Measurements from ENCODE around the gene FAM219A. TPM values are rescaled to one million over a fixed set of nuclear protein-coding genes. Genes with fewer than 3 reads are reported as not detected.

The FAM219A gene
- total RNA-seq, 1 experiment from 2014 or later, result 14.7 TPM

DNA sequence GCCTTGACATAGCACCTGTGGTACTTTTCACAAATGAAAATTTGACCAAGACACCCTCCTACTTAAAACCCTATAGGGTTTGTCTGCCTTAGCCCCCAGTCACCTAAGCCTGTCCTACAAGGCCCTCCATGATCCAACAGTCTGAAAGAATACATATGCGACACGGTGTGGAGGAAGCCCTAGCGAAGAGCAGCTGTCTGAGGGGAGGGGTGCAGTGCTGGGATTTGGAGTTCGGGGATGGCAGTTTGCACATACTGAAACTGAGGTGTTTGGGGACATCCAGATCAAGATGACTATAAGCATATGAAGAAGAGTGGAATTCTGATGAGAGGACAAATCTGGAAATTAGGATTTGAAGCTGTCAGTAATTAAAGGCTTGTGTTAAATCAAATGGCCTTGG, 74.5 kb downstream of the FAM219A start:
- intact Hi-C loops (cut with micrococcal nuclease; ENCODE audit: unreplicated experiment), result no loop called here
- ChIA-PET CTCF (no interaction called here), POLR2A (no interaction called here)
- Mint-ChIP-seq H3K4me1 (ENCODE audit: low read depth, unreplicated experiment) (peaks cover 22% of the 10 kb centered on the region), H3K27me3 (ENCODE audit: insufficient read depth, unreplicated experiment) (peaks cover under 1% of the 10 kb centered on the region), H3K9me3 (ENCODE audit: unreplicated experiment) (no peaks in the 10 kb centered on the region), H3K4me3 (ENCODE audit: unreplicated experiment) (no peak overlapping the region), H3K36me3 (ENCODE audit: insufficient read depth, unreplicated experiment) (no peaks in the 10 kb centered on the region), H3K27ac (ENCODE audit: unreplicated experiment) (peak overlapping the region; percentile 17)
- Histone ChIP-seq H3K27me3 (replicated peaks; ENCODE audit: control insufficient read depth, insufficient read depth, low read length) (no peaks in the 10 kb centered on the region), H3K36me3 (ENCODE audit: control insufficient read depth, insufficient read depth, low read length) (no peaks in the 10 kb centered on the region), H3K9me3 (no peaks in the 10 kb centered on the region), H3K4me1 (peaks cover 11% of the 10 kb centered on the region), H3K4me3 (ENCODE audit: low read depth, low read length) (no peak overlapping the region)
- BruUV-seq (replicated peaks), result no TSS peak
- peak in 1 of 2 experiments; percentile 14 for DNase-seq
- TF ChIP-seq, protein P1, sequence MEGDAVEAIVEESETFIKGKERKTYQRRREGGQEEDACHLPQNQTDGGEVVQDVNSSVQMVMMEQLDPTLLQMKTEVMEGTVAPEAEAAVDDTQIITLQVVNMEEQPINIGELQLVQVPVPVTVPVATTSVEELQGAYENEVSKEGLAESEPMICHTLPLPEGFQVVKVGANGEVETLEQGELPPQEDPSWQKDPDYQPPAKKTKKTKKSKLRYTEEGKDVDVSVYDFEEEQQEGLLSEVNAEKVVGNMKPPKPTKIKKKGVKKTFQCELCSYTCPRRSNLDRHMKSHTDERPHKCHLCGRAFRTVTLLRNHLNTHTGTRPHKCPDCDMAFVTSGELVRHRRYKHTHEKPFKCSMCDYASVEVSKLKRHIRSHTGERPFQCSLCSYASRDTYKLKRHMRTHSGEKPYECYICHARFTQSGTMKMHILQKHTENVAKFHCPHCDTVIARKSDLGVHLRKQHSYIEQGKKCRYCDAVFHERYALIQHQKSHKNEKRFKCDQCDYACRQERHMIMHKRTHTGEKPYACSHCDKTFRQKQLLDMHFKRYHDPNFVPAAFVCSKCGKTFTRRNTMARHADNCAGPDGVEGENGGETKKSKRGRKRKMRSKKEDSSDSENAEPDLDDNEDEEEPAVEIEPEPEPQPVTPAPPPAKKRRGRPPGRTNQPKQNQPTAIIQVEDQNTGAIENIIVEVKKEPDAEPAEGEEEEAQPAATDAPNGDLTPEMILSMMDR (IDR thresholded peaks at IDR 0.05; ENCODE audit: insufficient read depth in 1 of 2, low read depth in 1 of 2, low read length in 1 of 2, severe bottlenecking in 1 of 2, unreplicated experiment in 1 of 2), result no peak

DNA sequence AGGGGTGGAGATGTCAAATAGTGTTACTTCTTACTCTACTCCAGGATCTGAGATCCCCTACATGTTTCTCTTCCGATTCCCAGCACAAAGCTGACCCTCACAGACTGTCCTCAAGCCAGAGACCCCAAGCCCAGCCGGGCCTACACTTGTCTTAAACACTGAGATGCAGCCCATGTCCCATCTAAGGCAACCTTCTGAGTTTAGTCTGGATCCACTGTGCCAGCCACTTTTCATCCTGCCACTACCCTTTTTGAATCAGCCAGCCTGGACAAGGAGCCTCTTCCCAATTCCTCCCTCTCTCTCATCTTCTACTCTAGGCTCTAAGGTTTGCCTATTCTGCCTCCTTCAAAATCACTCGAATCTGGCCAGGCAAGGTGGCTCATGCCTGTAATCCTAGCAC, 75.5 kb downstream of the FAM219A start:
- H3K36me3 ChIP-seq (ENCODE audit: control insufficient read depth, insufficient read depth, low read length), result no peaks in the 10 kb centered on the region
- no peaks in the 10 kb centered on the region for H3K27me3 Mint-ChIP-seq (ENCODE audit: insufficient read depth, unreplicated experiment)
- no peak overlapping the region for H3K27ac Mint-ChIP-seq (ENCODE audit: unreplicated experiment)
- intact Hi-C loops (cut with micrococcal nuclease; ENCODE audit: unreplicated experiment), result no loop called here
- no peak overlapping the region for H3K4me3 ChIP-seq (ENCODE audit: low read depth, low read length)
- DNase-seq, result no peak
- TF ChIP-seq, protein P1 (IDR thresholded peaks at IDR 0.05; ENCODE audit: insufficient read depth in 1 of 2, low read depth in 1 of 2, low read length in 1 of 2, severe bottlenecking in 1 of 2, unreplicated experiment in 1 of 2), result no peak
- peaks cover 22% of the 10 kb centered on the region for H3K4me1 Mint-ChIP-seq (ENCODE audit: low read depth, unreplicated experiment)
- no peaks in the 10 kb centered on the region for H3K9me3 ChIP-seq
- no TSS peak for BruUV-seq (replicated peaks)
- H3K4me3 Mint-ChIP-seq (ENCODE audit: unreplicated experiment), result no peak overlapping the region
- CTCF ChIA-PET, result no interaction called here
- H3K9me3 Mint-ChIP-seq (ENCODE audit: unreplicated experiment), result no peaks in the 10 kb centered on the region
- H3K27me3 ChIP-seq (replicated peaks; ENCODE audit: control insufficient read depth, insufficient read depth, low read length), result no peaks in the 10 kb centered on the region
- peaks cover 11% of the 10 kb centered on the region for H3K4me1 ChIP-seq
- H3K36me3 Mint-ChIP-seq (ENCODE audit: insufficient read depth, unreplicated experiment), result no peaks in the 10 kb centered on the region
- POLR2A ChIA-PET, result no interaction called here

DNA sequence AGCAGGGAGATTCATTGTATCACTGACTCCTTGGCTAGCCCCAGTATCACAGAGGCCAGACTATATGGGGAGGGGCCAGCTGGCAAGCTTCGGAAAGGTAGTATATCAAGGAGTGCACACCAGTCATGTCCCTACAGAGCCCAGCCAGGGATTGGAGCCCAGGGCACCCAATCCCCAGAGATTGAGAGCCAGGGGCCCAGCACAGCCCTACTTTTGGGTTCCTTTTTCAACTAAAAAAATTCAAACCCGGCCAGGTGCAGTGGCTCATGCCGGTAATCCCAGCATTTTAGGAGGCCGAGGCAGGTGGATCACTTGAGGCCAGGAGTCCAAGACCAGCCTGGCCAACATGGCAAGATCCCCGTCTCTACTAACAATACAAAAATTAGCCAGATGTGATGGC, 76.3 kb downstream of the FAM219A start:
- H3K4me1 Mint-ChIP-seq (ENCODE audit: low read depth, unreplicated experiment), result peaks cover 22% of the 10 kb centered on the region
- H3K27me3 Mint-ChIP-seq (ENCODE audit: insufficient read depth, unreplicated experiment), result no peaks in the 10 kb centered on the region
- BruUV-seq (replicated peaks), result no TSS peak
- peak in 1 of 2 experiments; percentile 22 for DNase-seq
- H3K4me3 Mint-ChIP-seq (ENCODE audit: unreplicated experiment), result no peak overlapping the region
- no peaks in the 10 kb centered on the region for H3K9me3 ChIP-seq
- H3K27ac Mint-ChIP-seq (ENCODE audit: unreplicated experiment), result no peak overlapping the region
- H3K4me3 ChIP-seq (ENCODE audit: low read depth, low read length), result no peak overlapping the region
- ChIA-PET POLR2A (no interaction called here), CTCF (no interaction called here)
- peaks cover 11% of the 10 kb centered on the region for H3K4me1 ChIP-seq
- TF ChIP-seq, protein P1 (IDR thresholded peaks at IDR 0.05; ENCODE audit: insufficient read depth in 1 of 2, low read depth in 1 of 2, low read length in 1 of 2, severe bottlenecking in 1 of 2, unreplicated experiment in 1 of 2), result no peak
- intact Hi-C loops (cut with micrococcal nuclease; ENCODE audit: unreplicated experiment), result no loop called here
- H3K9me3 Mint-ChIP-seq (ENCODE audit: unreplicated experiment), result no peaks in the 10 kb centered on the region
- no peaks in the 10 kb centered on the region for H3K27me3 ChIP-seq (replicated peaks; ENCODE audit: control insufficient read depth, insufficient read depth, low read length)
- H3K36me3 ChIP-seq (ENCODE audit: control insufficient read depth, insufficient read depth, low read length), result no peaks in the 10 kb centered on the region
- no peaks in the 10 kb centered on the region for H3K36me3 Mint-ChIP-seq (ENCODE audit: insufficient read depth, unreplicated experiment)

Data from Caco-2 (cell line).